GM15510 (cell line): ENCODE results near the gene ZNF260.

ENCODE experiments used
- POLR2A ChIP-seq: IDR thresholded peaks from 3 replicates; pipeline ENCODE4 v1.6.1; 2011; ENCODE audit warnings: borderline replicate concordance; ENCODE audit not compliant: insufficient read length; ENCODE audit errors: extremely low read depth

Gene ZNF260

GRCh38 chr19:36514012-36514612, 14.0 kb downstream of the ZNF260 start:
- TF ChIP-seq POLR2A, result no peak

- TF ChIP-seq POLR2A, result no peak
Measured at GRCh38 chr19:36508325-36508724, 19.7 kb downstream of the ZNF260 start.

GRCh38 chr19:36501973-36502372, 26.1 kb downstream of the ZNF260 start:
- no peak for TF ChIP-seq POLR2A

- no peak for TF ChIP-seq POLR2A
Measured at GRCh38 chr19:36497001-36497400, 31.1 kb downstream of the ZNF260 start.

GRCh38 chr19:36489920-36490415, 38.1 kb downstream of the ZNF260 start:
- TF ChIP-seq POLR2A, result no peak

- peak; percentile 43 for TF ChIP-seq POLR2A
Measured at GRCh38 chr19:36489118-36489919, 38.8 kb downstream of the ZNF260 start, which contains the start of gene ZNF566. Gene ZNF566, minus strand, starts transcription at chr19:36489561. Its CDS starts 13,004 bp downstream, at chr19:36476557.

- no peak for TF ChIP-seq POLR2A
Measured at GRCh38 chr19:36488846-36489117, 39.3 kb downstream of the ZNF260 start.

- TF ChIP-seq POLR2A, result no peak
Measured at GRCh38 chr19:36488118-36488845, 39.8 kb downstream of the ZNF260 start.

- TF ChIP-seq POLR2A, result no peak
Measured at GRCh38 chr19:36483653-36484052, 44.4 kb downstream of the ZNF260 start.

GRCh38 chr19:36482876-36483275, 45.2 kb downstream of the ZNF260 start:
- no peak for TF ChIP-seq POLR2A
